Measurements from ENCODE around the gene USP3.
A peak's percentile ranks its signal among the peaks of the same experiment; 100 is the strongest.

Gene USP3

GRCh38 chr15:63544258-63545026, 40.0 kb downstream of the USP3 start:
- no peak for DNase-seq (ENCODE audit: low read depth)

DNA sequence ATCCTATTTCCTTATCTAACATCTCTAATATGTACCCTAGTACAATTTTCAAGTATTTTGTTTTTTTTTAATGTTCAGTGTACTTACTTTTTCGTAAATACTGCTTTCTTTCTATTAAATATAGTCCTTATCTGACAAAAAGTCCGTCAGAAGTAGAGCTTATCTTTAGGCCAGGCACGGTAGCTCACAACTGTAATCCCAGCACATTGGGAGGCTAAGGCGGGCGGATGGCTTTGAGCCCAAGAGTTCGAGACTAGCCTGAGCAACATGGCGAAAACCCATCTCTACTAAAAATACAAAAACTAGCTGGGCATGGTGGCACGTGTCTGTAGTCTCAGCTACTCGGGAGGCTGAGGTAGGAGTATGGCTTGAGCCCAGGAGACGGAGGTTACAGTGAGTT, 41.1 kb downstream of the USP3 start:
- DNase-seq (ENCODE audit: low read depth), result no peak

- no peak for DNase-seq (ENCODE audit: low read depth)
Measured at GRCh38 chr15:63551400-63551799, 47.0 kb downstream of the USP3 start.

DNA sequence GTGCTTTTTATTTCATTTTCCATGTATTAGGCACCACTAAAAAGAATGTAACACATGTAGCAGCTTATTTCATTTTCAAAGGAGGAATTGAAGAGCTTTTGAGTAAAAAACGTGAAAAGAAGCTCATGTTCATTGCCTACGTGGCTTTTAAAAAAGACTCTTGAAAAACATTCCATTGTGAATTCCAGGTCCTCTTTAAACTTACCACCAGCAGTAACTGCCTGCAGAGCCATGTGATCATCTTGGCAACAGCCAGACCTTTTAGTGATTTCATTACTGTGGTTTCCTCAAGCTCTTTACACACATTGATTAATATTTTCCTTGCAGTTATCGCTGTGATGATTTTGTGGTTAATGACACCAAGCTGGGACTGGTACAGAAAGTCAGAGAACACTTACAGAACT, 49.0 kb downstream of the USP3 start:
- peak; percentile 68 for DNase-seq (ENCODE audit: low read depth)

GRCh38 chr15:63554337-63554927, 50.0 kb downstream of the USP3 start:
- no peak for DNase-seq (ENCODE audit: low read depth)

GRCh38 chr15:63555507-63555906, 51.1 kb downstream of the USP3 start:
- DNase-seq (ENCODE audit: low read depth), result no peak

GRCh38 chr15:63556246-63556645, 51.9 kb downstream of the USP3 start:
- DNase-seq (ENCODE audit: low read depth), result no peak

- DNase-seq (ENCODE audit: low read depth), result no peak
Measured at GRCh38 chr15:63556736-63557135, 52.3 kb downstream of the USP3 start.

DNA sequence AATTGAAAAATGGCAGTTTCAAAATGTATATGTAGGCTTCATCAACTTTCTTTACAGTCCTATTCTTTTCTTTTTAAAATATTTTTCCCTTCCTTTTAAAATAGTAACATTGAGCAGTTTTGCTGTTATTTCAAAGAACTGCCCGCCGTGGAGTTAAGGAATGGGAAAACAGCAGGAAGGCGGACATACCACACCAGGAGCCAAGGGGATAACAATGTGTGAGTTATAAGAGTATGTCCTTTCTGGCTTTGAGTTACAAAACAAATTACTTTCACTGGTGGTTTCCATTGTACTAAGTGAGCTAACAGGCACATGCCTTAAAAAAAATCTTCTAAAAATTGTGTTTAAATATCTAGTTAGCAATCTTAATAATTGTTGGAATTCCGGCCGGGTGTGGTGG, 55.4 kb downstream of the USP3 start:
- no peak for DNase-seq (ENCODE audit: low read depth)

DNA sequence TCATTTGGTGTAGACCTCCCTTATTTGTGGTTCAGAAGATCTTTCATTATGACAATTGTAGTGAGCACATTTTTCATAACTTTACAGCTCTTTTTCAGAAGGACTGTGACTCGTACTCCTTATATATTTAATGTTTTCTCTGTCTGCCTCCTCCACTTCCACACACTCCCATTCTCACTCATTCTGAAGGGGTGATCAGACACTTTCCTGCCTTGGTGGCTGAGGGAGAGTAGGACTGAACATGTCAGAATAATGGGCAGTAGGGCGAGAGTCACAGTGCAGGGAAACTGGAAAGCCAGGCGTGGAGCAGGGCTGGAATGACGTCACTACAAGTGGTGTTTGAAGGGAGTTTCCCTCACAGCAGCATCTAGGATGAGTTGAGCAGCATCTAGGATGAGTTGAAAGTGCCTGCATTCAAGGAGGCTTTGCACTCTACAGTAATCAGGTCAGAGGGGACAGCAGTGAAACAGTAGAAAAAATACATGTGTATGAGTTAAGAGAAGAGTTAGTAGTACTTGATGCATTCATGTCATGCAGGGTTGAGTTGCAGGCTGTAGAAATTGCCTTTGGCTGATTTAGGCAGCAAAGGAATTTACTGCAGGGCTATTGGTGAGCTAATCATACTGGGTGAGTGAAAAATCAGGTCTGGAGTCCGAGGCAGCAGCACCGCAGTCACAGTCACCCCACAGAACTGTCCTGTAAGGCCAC, 56.5 kb downstream of the USP3 start:
- no peak for DNase-seq (ENCODE audit: low read depth)

GRCh38 chr15:63564093-63564492, 59.7 kb downstream of the USP3 start:
- DNase-seq (ENCODE audit: low read depth), result no peak

GRCh38 chr15:63565536-63566186, 61.3 kb downstream of the USP3 start:
- DNase-seq (ENCODE audit: low read depth), result no peak

DNA sequence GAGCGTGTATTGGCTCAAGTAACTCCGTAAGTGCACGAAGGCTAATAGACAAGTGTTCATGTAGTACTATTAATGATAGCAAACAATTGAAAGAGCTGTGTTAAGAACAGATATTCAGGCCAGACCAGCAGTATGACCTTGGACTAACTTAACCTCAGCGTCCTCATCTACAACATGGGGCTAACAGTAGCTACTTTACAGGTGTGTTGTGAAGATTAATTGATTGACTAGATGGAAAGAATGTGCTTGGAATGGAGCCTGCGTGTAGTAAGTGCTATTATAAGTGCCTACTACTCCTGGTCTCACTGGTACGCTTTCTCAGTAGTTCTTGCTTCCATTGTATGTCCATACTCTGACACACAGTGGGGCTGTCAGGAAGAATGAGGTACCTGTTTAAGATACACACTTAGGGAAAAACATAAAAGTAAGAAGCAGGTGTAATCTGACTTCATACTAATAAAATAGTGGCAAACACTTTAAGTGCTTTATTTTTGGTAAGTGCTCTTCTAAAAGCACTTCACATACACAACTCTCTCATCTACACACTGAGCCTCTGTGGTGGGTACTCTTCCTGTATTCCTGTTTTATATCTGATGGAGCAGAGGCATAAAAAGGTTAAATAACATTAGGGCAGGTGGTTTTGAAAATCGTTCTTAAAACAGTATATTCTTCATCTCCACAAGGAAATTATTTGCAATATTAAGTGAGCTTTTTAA, 68.5 kb downstream of the USP3 start:
- no peak for DNase-seq (ENCODE audit: low read depth)

DNA sequence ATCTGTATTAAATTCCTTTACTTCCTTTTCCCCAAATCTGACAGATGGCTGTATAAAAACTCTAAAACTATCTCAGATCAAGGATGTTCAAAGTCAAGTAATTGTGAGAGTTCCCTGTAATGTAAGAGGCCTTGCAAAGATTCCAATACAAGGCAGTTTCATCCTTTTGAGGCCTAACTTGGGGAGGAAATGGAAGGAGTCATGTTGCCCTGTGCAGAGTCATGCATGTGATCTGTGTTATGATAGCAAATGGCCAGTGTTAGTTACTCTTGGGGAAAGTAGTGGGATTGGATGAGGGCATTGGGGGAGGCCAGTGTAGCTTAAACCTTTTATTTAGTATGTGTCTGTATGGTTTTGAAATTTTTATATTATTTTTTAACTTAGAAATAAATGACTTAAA, 69.1 kb downstream of the USP3 start:
- DNase-seq (ENCODE audit: low read depth), result no peak

DNA sequence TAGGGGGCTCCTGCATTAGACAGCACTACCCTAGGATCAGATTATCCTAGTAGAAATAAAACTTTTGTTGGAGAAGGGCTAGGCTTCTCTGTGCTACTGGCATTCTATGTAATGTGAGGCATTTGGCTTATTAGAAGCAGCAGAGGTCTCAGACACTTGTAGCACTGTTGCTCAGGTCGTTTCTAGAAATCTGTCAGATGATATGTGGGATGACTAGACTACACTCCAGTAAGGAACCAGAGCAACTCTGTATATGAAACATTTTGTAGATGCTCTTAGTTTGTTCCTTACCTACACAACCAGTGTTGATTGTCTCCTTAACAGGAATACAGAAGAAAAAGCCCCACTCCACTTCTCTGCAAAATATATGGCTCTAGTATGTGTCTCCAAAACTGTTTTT, 70.9 kb downstream of the USP3 start:
- no peak for DNase-seq (ENCODE audit: low read depth)

DNA sequence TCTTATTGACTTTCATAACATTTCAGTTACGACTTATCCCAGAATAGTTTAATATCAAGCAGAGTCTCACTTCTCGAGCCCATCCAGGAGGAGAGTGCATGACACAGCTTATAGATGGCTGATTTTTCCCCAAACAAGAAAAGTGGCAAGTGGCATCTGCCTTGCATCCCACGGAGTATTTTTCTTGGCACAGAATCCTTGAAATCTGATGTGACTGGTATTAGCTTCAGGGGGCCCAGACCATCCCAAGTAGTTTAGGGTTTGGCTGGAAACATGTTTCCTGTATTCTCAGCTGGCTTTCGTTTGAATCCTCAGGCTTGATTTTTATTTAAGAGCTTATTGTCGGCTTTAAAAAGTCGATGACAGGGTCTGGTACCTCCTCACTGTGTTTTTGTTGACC, 72.0 kb downstream of the USP3 start:
- no peak for DNase-seq (ENCODE audit: low read depth)

DNA sequence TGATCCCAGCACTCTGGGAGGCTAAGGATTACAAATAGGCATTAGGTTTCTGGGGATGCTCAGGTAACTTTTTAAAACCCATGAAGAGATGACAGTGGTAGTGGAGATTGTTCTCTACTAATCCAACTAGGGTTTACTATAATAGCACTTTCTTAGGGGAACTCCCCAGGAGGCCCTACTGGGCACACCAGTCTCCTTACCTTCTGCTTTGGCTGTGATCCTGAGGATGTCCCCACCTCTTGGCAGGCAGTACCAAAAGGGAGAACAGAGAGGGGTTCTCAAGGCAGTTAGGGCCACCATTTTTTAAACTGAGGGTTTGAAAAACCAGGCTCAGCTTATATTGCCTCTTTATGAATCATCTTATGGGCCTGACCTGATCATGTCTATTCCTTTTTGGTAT, 77.8 kb downstream of the USP3 start:
- DNase-seq (ENCODE audit: low read depth), result no peak

DNA sequence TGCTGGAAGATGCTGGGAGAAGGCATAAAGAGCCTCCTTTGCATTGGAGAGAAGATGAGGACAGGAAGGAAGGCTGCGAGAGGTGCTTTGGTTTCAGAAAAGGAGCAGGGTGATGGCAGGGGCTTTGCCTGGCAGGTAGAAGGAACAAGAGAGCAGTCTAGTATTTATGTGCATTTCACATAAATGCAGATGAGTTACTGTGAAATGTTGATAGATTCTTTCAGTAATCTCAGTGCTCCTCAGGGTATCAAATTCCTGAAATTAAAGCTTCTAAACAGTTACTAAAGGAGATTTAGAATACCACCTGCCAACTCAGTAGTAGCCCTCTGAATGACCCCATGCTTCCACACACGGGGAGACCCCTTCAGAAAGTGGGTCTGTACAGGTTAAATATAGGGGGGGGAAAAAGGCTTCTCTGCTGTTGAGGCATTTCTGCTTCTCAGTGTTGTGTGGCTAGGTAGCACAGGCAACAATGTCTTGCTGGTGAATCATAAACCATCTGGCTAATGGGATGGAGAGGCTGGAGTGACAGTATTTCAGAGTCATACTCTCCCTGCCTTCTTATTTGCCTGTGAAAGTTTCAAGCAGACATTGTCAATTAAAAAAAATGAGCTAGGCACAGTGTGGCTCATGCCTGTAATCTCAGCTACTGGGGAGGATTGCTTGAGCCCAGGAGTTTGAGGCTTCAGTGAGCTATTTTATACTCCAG, 78.5 kb downstream of the USP3 start:
- no peak for DNase-seq (ENCODE audit: low read depth)

DNA sequence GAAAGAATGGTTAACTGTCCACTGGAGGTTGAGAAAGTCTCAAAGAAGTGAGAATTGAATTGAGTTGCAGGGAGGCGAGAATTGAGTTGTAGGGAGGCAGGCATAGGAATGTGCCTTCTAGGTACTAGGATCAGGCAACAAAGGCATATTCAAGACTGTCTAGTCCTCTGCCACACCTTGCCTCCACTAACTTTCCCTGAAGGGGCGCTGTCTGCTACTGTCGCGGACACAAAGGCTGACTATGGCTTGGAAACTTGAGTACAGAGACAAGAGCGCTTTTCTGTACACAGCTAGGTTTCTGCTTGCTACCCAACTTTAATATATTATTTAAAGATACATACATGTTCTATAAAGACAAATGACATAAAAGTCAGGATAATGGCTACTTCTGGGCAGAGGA, 82.4 kb downstream of the USP3 start:
- no peak for DNase-seq (ENCODE audit: low read depth)

GRCh38 chr15:63587527-63587926, 83.1 kb downstream of the USP3 start:
- no peak for DNase-seq (ENCODE audit: low read depth)

GRCh38 chr15:63588826-63589225, 84.4 kb downstream of the USP3 start:
- no peak for DNase-seq (ENCODE audit: low read depth)

Measured in HS-27A (cell line).